Brain microvascular endothelial cell (primary cell): Measurements from ENCODE around the gene FANK1.
A peak's percentile ranks its signal among the peaks of the same experiment; 100 is the strongest.
"Not testable (repeated sequence)": the region's sequence is repeated elsewhere in the genome, so short reads cannot be mapped to it uniquely, and the experiment has no call there.

Source experiments
- DNase-seq: peaks from one replicate; pipeline ENCODE4 v3.0.0-alpha.2; 2020
- H3K27ac ChIP-seq: fragments of 250-450 bp; sonication (Bioruptor Pico); 2 replicates; pipeline ENCODE4 v1.5.1; 2020; ENCODE audit warnings: mild to moderate bottlenecking, moderate library complexity
- H3K27me3 ChIP-seq: fragments of 250-450 bp; sonication (Bioruptor Pico); replicated peaks from 2 replicates; pipeline ENCODE4 v1.5.1; 2020; ENCODE audit warnings: mild to moderate bottlenecking
- H3K36me3 ChIP-seq: fragments of 250-450 bp; sonication (Bioruptor Pico); replicated peaks from 2 replicates; pipeline ENCODE4 v1.5.1; 2020; ENCODE audit warnings: mild to moderate bottlenecking
- H3K4me3 ChIP-seq: 2 replicates; pipeline ENCODE4 v1.5.1; 2011; ENCODE audit warnings: low read depth, mild to moderate bottlenecking, control low read depth, low read length, moderate library complexity
- CTCF ChIP-seq: IDR thresholded peaks from 2 replicates; pipeline ENCODE4 v1.5.1; 2011; ENCODE audit warnings: low read depth, mild to moderate bottlenecking, moderate library complexity, low read length, control low read depth, inconsistent platforms; ENCODE audit errors: missing control alignments
- in situ Hi-C: cut with HindIII; loops from 2 replicates; pipeline ENCODE4 v1.10.0; 2017; ENCODE audit warnings: low sequenced_read_pairs, low pct_ligation_motif_present

The FANK1 gene

GRCh38 chr10:125961743-125962142 is 65.4 kb downstream of the FANK1 start:
- no peak for DNase-seq
- in situ Hi-C loops: no loop called here
- no peak overlapping the region for H3K27ac ChIP-seq
- H3K4me3 ChIP-seq: no peak overlapping the region
- H3K27me3 ChIP-seq: no peaks in the 10 kb centered on the region
- H3K36me3 ChIP-seq: no peaks in the 10 kb centered on the region
- no peak for TF ChIP-seq CTCF

DNA sequence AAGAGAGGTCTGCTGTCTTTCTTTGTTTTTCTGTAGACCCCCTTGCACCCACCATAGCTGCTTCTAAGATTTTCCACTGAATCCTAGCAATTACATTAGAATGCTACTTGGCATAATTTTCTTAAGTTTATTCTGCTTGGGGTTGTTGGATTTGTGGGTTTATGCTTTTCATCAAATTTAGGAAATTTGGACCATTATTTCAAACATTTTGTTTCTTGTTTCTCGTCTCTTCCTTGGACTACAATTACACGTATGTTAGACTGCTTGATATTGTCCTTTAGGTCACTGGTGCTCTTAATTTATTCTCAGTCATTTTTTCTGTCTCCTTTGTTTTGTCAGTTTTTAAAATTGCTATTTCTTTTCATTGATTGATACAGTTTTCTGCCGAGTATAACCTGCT is 65.8 kb downstream of the FANK1 start:
- TF ChIP-seq CTCF: no peak

DNA sequence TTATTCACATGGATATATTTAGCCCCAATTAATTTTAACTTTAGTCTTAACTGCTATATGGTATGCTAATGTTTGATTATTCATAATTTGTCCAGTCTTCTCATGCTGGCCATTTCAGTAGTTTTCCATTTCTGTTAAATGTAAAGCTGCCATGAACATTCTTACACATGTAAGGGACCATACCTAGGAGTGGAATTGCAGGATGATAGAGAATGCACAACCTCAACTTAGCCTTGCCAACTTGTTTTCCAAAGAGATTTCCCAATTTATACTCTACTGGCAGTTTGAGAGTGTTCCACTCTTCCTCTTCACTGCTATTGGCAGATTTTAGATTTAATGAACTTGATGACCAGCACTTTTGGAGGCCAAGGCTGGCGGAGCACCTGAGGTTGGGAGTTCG is 68.2 kb downstream of the FANK1 start:
- no peaks in the 10 kb centered on the region for H3K27me3 ChIP-seq

More for the DNA sequence above, 65.8 kb downstream of the FANK1 start:
- no peak for DNase-seq
- H3K36me3 ChIP-seq: no peaks in the 10 kb centered on the region
- H3K27ac ChIP-seq: no peak overlapping the region
- H3K4me3 ChIP-seq: no peak overlapping the region
- no peaks in the 10 kb centered on the region for H3K27me3 ChIP-seq
- in situ Hi-C loops: no loop called here

DNA sequence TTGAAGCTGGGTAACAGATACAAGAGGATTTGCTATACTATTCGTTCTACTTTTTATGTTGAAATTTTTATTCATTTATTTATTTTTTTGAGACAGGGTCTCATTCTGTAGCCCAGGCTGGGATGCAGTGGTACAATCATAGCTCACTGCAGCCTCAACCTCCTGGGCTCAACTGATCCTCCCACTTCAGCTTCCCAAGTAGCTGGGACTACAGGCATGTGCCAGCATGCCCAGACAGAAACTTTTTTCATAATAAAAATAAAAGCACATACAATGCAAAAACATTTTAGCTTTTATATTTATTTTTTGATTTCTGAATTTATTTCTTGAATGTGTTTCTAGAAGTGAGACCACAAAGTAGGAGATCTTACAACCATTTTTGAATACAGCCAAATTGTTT is 71.2 kb downstream of the FANK1 start:
- in situ Hi-C loops: no loop called here
- no peak for DNase-seq
- Histone ChIP-seq H3K36me3 (no peaks in the 10 kb centered on the region), H3K27me3 (no peaks in the 10 kb centered on the region), H3K27ac (no peak overlapping the region), H3K4me3 (no peak overlapping the region)
- no peak for TF ChIP-seq CTCF

More for the DNA sequence above, 68.2 kb downstream of the FANK1 start:
- H3K27ac ChIP-seq: no peak overlapping the region
- in situ Hi-C loops: no loop called here
- TF ChIP-seq CTCF: no peak
- H3K36me3 ChIP-seq: no peaks in the 10 kb centered on the region
- DNase-seq: no peak
- H3K4me3 ChIP-seq: no peak overlapping the region

DNA sequence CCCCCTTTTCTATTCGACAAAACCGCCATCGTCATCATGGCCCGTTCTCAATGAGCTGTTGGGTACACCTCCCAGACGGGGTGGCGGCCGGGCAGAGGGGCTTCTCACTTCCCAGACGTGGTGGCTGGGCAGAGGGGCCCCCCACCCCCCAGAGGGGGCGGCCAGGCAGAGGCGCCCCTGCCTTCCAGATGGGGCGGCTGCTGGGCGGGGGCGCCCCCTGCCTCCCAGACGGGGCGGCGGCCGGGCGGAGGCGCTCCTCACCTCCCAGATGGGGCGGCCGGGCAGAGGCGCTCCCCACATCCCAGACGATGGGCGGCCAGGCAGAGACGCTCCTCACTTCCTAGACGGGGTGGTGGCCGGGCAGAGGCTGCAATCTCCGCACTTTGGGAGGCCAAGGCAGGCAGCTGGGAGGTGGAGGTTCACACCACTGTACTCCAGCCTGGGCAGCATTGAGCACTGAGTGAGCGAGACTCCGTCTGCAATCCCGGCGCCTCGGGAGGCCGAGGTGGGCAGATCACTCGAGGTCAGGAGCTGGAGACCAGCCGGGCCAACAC is 73.8 kb downstream of the FANK1 start:
- H3K4me3 ChIP-seq, H3K27me3 ChIP-seq, H3K36me3 ChIP-seq, H3K27ac ChIP-seq, DNase-seq, in situ Hi-C loops: not testable (repeated sequence)

DNA sequence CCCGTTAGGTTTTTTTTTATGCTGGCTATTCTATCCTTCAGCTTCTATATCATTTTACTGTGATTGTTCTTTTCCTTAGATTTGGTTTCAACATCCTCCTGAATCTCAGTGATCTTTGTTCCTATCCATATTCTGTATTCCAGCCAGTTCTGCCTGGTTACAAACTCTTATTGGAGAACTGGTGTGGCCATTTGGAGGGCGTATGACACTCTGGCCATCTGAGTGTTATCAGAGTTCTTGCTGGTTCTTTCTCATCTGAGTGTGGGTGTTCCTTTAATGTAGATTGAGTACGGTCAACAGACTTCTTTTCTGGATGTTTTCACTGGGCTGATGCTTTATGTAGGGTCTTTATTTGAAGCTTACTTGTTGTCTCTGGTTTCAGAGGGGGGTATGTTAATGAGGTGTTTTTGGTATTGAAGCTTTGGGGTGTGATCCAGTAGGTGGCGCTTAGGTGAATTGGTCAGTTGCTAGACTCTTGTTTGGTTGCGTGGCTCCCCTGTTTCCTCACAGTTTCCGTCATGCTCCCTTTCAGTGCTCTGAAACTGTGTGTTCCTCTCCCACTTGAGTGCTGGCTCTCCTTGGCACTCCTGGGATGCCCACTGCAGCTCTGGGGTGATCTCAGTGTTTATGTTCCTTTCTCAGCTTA is 80.7 kb downstream of the FANK1 start:
- Histone ChIP-seq H3K27me3 (no peaks in the 10 kb centered on the region), H3K27ac (no peak overlapping the region), H3K36me3 (no peaks in the 10 kb centered on the region), H3K4me3 (no peak overlapping the region)
- TF ChIP-seq CTCF: peak; percentile 41
- no peak for DNase-seq
- in situ Hi-C loops: no loop called here
